ENCODE measurements around the gene CASK.
"Not testable (repeated sequence)": the region's sequence is repeated elsewhere in the genome, so short reads cannot be mapped to it uniquely, and the experiment has no call there.

The CASK gene

DNA sequence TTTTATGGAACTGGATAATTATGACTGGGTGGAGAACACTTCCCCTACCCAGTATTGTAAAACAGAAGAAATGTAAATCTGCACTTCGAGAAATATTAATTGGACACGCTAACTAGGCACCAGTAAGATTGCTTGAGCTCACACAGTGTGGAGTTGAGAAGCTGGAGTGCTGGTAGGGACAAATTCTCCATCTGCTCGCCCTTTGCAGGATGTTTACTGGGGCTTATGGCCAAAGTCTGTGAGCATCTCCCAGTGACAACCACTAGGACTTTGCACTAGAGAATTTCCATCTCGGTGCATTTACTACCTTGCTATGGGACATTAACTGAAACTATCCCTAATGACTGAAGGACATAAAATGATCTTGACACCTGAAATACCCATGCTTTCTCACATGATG is 268.3 kb downstream of the CASK start:
- no peaks in the 10 kb centered on the region for H3K4me1 Mint-ChIP-seq
- H3K27me3 Mint-ChIP-seq (ENCODE audit: low read depth, poor library complexity): no peaks in the 10 kb centered on the region
- no peak overlapping the region for H3K27ac Mint-ChIP-seq
- no peak for DNase-seq
- peaks cover 78% of the 10 kb centered on the region for H3K36me3 Mint-ChIP-seq (ENCODE audit: low read depth)
- no peak overlapping the region for H3K4me3 Mint-ChIP-seq
- H3K9me3 Mint-ChIP-seq: peaks cover 32% of the 10 kb centered on the region
- TF ChIP-seq, protein P1, sequence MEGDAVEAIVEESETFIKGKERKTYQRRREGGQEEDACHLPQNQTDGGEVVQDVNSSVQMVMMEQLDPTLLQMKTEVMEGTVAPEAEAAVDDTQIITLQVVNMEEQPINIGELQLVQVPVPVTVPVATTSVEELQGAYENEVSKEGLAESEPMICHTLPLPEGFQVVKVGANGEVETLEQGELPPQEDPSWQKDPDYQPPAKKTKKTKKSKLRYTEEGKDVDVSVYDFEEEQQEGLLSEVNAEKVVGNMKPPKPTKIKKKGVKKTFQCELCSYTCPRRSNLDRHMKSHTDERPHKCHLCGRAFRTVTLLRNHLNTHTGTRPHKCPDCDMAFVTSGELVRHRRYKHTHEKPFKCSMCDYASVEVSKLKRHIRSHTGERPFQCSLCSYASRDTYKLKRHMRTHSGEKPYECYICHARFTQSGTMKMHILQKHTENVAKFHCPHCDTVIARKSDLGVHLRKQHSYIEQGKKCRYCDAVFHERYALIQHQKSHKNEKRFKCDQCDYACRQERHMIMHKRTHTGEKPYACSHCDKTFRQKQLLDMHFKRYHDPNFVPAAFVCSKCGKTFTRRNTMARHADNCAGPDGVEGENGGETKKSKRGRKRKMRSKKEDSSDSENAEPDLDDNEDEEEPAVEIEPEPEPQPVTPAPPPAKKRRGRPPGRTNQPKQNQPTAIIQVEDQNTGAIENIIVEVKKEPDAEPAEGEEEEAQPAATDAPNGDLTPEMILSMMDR (IDR thresholded peaks at IDR 0.05): no peak

DNA sequence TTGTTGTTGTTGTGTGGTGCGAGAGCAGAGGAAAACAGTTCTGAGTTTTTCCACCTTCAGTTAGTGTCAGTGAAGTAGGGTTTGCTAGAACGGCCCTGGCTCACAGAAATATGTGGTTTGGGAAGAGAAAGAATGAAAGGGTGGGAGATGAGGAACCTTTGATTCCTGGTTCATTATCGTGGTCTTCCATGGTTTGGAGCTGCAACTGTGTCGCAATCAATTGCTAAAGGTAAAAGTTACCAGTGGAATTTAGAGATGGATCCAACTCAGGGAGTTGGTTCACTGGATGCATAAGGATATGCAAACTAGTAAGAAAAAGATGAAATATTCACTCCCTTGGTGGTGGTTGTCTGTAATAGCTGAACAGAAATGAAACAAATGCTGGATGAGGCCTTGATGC is 270.2 kb downstream of the CASK start:
- Mint-ChIP-seq H3K9me3 (peaks cover 47% of the 10 kb centered on the region), H3K4me1 (no peaks in the 10 kb centered on the region), H3K27me3 (ENCODE audit: low read depth, poor library complexity) (no peaks in the 10 kb centered on the region), H3K4me3 (no peak overlapping the region), H3K36me3 (ENCODE audit: low read depth) (peaks cover 86% of the 10 kb centered on the region), H3K27ac (no peak overlapping the region)
- TF ChIP-seq, protein P1 (IDR thresholded peaks at IDR 0.05): no peak
- DNase-seq: no peak

DNA sequence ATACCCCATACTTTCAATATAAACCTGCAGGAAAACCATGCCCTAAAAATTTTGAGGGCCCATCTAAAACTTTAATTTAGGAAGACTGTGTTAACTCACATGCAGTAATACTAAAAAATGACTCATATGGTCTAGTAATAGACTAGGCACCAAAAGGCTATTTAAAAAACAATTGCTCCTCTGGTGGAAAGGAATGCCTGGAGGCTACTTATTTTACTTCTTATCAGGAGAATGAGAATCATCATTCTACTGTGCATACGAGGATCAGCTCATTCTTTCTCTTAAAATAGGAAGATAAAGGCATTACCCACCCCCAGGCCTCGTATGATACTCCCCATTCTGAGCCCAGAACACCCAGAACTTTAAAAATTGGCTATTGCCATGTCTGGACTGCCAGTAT is 277.2 kb downstream of the CASK start:
- not testable (repeated sequence) for H3K4me3 Mint-ChIP-seq; DNase-seq; H3K4me1 Mint-ChIP-seq; H3K27ac Mint-ChIP-seq; H3K27me3 Mint-ChIP-seq (ENCODE audit: low read depth, poor library complexity)
- peaks cover 84% of the 10 kb centered on the region for H3K9me3 Mint-ChIP-seq
- H3K36me3 Mint-ChIP-seq (ENCODE audit: low read depth): peaks cover 91% of the 10 kb centered on the region

DNA sequence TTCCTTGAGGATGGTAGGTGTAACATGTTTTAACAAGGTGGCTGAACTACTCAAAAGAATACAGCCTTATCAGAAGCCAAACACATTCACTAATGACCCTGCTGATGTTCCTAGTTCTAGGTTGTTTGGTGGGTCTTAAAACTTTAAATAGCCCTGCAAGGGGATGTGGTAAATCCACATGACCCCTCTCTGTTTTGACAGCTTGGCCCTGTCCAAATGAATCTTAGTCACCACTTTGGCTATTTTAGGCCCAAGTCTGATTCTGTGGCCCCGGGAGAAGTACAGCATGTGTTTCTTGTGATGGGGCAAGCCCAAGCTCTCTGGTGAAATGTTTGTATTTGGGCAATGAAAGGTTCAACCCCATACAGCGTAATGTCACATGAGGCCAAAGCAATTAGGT is 289.1 kb downstream of the CASK start:
- Mint-ChIP-seq H3K4me1 (peaks cover 4% of the 10 kb centered on the region), H3K36me3 (ENCODE audit: low read depth) (peaks cover 31% of the 10 kb centered on the region), H3K9me3 (peaks cover 15% of the 10 kb centered on the region), H3K27ac (peak overlapping the region; percentile 93), H3K4me3 (no peak overlapping the region), H3K27me3 (ENCODE audit: low read depth, poor library complexity) (no peaks in the 10 kb centered on the region)
- DNase-seq: no peak
- TF ChIP-seq, protein P1 (IDR thresholded peaks at IDR 0.05): no peak

DNA sequence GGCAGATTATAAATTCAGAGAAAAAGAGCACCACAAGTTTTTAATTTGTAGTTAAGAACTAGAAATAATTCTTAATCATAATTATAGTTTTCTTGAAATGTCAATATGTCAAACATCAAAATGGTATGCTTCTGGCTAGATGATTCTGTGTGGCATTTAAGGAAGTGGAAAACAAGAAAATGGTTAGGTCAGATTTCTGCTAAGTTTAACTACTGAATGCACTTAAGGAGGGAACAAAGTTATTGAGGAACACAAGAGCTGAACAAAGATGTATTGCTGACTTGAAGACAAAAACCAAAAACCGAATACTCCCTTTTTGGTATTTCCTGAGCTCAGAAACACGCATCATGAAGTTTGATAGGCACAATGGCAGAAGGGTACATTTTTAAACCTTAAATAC is 293.3 kb downstream of the CASK start:
- no peaks in the 10 kb centered on the region for H3K27me3 Mint-ChIP-seq (ENCODE audit: low read depth, poor library complexity)
- H3K36me3 Mint-ChIP-seq (ENCODE audit: low read depth): peaks cover 16% of the 10 kb centered on the region
- TF ChIP-seq, protein P1 (IDR thresholded peaks at IDR 0.05): no peak
- H3K4me1 Mint-ChIP-seq: peaks cover 4% of the 10 kb centered on the region
- H3K4me3 Mint-ChIP-seq: no peak overlapping the region
- H3K27ac Mint-ChIP-seq: peak overlapping the region; percentile 48
- no peaks in the 10 kb centered on the region for H3K9me3 Mint-ChIP-seq
- DNase-seq: no peak

DNA sequence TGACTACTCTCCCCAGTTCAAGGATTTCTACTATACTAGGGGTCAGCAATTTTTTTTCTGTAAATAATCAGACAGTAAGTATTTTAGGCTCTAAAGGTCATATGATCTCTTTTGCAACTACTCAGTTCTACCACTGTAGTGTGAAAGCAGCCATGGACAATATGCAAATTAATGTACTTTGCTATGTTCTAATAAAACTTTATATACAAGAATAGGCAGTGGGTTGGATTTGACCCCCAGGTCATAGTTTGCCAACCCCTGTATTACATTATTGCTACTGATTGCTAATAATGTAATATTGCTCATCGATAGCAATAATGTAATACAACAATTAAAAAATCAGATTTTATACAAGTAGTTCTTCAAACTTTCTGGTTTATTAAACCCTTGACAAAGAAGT is 293.8 kb downstream of the CASK start:
- Mint-ChIP-seq H3K4me1 (peaks cover 4% of the 10 kb centered on the region), H3K9me3 (peaks cover 4% of the 10 kb centered on the region), H3K27ac (no peak overlapping the region), H3K4me3 (no peak overlapping the region), H3K27me3 (ENCODE audit: low read depth, poor library complexity) (no peaks in the 10 kb centered on the region), H3K36me3 (ENCODE audit: low read depth) (peaks cover 18% of the 10 kb centered on the region)
- no peak for DNase-seq
- TF ChIP-seq, protein P1 (IDR thresholded peaks at IDR 0.05): no peak
